Mucosa of descending colon (tissue), 3 donors: Measurements from ENCODE around the gene MAST4. TPM values are rescaled to one million over a fixed set of nuclear protein-coding genes. Genes with fewer than 3 reads are reported as not detected.

Experiments used
- ATAC-seq: fragments of 200-7000 bp; cut with Tn5 transposase; one replicate; pipeline ENCODE4 v1.9.1; 2020; ENCODE audit warnings: mild to moderate bottlenecking, moderate library complexity
- DNase-seq, 3 donors: peaks; one replicate each; pipeline ENCODE4 v3.0.0-alpha.2; 2020
- H3K36me3 ChIP-seq: fragments of 200-600 bp; one replicate; pipeline ENCODE4 v1.8.0; 2021; ENCODE audit warnings: low read depth, mild to moderate bottlenecking
- H3K4me1 ChIP-seq: fragments of 200-600 bp; one replicate; pipeline ENCODE4 v1.8.0; 2021; ENCODE audit warnings: low read depth, mild to moderate bottlenecking
- H3K4me3 ChIP-seq: fragments of 200-600 bp; one replicate; pipeline ENCODE4 v1.8.0; 2021; ENCODE audit warnings: mild to moderate bottlenecking
- H3K9me3 ChIP-seq: fragments of 200-600 bp; one replicate; pipeline ENCODE4 v1.8.0; 2021; ENCODE audit warnings: mild to moderate bottlenecking
- intact Hi-C, 2 donors: fragments of 100-400 bp; cut with DNase I in 1 of 2; cut with micrococcal nuclease in 1 of 2; formaldehyde crosslinking; loops; one replicate each; pipeline versions ENCODE4 v1.11.0 to v1.11.1; 2022; cut with DNase I, micrococcal nuclease
- total RNA-seq, 3 donors: library from RNA; stranded (reverse); fragmentation: NEBNext Ultra II Directional in 2 of 3; extraction: Animal tissue kit (Norgen Biotek cat#: 25700) in 2 of 3; gene quantifications; one replicate each; pipeline versions ENCODE4 v1.2.1 to v1.2.4, GENCODE V29; 2021 to 2023
- TF ChIP-seq, protein P1 (sequence below): fragments of 200-600 bp; IDR thresholded peaks from one replicate; pipeline ENCODE4 v1.8.0; 2022; ENCODE audit warnings: antibody characterized with exemption, mild to moderate bottlenecking
- donor health status: DM: no; HTN: no; CAD: no; lungs with moderate emphysema.
- donor health status: DM: no; HTN: no; CAD: no.
- donor health status: DM: no; HTN: yes; CAD: no.

MAST4 gene
- total RNA-seq, 3 donors from 2014 or later: 16.2 to 34.0 (median 22.5) TPM

DNA sequence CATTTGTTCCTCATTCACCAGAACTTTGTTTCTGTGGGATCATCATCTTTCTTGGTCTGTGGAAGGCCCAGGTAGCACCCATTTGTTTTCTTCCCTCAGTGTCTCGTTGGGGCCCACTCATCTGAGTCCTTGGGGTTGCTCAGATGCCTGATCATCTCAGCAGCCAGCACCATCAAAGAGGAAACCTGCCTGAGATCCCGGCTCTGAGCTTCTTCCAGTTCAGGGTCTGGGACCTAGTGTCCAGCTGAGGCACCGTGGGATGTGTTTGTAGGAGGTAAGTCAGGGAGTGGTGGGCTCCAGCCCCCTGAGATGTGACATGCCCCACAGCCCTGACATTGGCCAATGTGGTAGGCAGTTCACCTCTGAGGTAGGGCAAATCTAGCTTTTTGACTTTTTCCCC is 609.8 kb downstream of the MAST4 start:
- intact Hi-C loops: loop anchor here in 1 of 2 donors (5.0 kb wide), 1 partner anchor 39 kb away; no protein-coding TSS in a partner anchor
- TF ChIP-seq, protein P1, sequence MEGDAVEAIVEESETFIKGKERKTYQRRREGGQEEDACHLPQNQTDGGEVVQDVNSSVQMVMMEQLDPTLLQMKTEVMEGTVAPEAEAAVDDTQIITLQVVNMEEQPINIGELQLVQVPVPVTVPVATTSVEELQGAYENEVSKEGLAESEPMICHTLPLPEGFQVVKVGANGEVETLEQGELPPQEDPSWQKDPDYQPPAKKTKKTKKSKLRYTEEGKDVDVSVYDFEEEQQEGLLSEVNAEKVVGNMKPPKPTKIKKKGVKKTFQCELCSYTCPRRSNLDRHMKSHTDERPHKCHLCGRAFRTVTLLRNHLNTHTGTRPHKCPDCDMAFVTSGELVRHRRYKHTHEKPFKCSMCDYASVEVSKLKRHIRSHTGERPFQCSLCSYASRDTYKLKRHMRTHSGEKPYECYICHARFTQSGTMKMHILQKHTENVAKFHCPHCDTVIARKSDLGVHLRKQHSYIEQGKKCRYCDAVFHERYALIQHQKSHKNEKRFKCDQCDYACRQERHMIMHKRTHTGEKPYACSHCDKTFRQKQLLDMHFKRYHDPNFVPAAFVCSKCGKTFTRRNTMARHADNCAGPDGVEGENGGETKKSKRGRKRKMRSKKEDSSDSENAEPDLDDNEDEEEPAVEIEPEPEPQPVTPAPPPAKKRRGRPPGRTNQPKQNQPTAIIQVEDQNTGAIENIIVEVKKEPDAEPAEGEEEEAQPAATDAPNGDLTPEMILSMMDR: no peak
- no peaks in the 10 kb centered on the region for H3K4me1 ChIP-seq

DNA sequence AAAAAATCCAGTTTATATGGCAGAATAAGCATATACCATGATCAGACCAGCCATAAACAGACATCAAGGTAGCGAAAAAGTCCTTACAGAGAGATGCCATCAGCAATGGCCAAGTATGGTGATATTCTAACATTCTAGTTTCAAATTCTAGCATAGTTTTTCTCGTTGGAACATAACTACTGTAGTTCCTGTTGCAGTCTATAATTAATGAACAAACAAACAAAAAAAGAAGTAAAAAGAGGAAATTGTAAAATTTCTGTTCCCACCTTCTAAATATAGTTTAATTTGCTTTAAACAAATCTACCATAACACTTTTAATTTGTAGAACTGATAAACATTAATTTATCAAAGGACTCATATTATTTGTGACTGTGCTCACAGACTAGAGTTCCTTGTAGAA is 610.3 kb downstream of the MAST4 start:
- intact Hi-C loops: loop anchor here in 1 of 2 donors (5.0 kb wide), 1 partner anchor 39 kb away; no protein-coding TSS in a partner anchor
- ATAC-seq: no peak
- Histone ChIP-seq H3K9me3 (no peaks in the 10 kb centered on the region), H3K4me3 (no peak overlapping the region), H3K36me3 (no peaks in the 10 kb centered on the region), H3K4me1 (no peaks in the 10 kb centered on the region)
- TF ChIP-seq, protein P1: no peak
- DNase-seq: no peak

More for the DNA sequence above, 609.8 kb downstream of the MAST4 start:
- no peak overlapping the region for H3K4me3 ChIP-seq
- no peak for DNase-seq
- no peaks in the 10 kb centered on the region for H3K9me3 ChIP-seq
- no peaks in the 10 kb centered on the region for H3K36me3 ChIP-seq
- no peak for ATAC-seq

DNA sequence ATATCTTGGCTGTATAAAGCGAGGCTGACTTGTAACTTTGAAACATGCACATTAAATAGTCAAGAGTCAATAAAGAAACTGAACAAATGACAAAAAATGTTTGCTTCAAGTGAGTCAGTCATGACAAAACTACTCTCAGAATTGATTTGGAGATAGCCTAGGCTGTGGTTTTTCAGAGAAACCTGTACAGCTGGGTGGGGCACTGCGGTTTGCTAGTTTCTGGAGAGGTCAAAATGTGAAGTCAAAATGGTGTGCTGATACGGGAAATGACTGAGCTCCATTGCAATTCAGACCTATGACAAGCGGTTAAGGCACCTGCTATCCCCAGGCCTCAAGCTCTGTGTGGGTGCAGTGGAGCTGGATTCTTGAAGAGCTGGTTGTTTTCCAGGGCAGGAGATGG is 610.7 kb downstream of the MAST4 start:
- Histone ChIP-seq H3K9me3 (no peaks in the 10 kb centered on the region), H3K4me1 (no peaks in the 10 kb centered on the region), H3K4me3 (no peak overlapping the region), H3K36me3 (no peaks in the 10 kb centered on the region)
- TF ChIP-seq, protein P1: no peak
- DNase-seq (peak; percentile 67 to 79 (median 70)), ATAC-seq (peak; percentile 90)
- intact Hi-C loops: loop anchor here in 1 of 2 donors (5.0 kb wide), 1 partner anchor 40 kb away; no protein-coding TSS in a partner anchor

DNA sequence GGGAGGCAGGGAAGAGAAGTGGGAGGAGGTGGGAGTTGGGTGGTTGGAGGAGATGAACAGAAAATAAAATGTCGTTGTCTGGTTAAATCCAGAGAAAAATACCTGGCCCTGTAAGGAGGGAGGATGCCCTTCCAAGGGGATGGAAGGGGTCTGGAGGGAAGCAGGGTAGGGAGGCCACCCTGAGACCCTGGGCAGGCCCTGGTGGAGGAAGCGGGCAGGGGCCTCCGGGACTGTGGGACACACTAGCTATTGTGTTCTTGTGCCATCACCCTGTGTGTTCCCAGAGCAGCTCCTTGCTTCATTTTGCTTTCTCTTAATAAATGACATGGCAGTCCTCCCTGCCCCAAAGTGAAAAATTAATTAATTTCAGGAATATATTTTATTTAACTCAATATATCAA is 612.2 kb downstream of the MAST4 start:
- no peaks in the 10 kb centered on the region for H3K4me1 ChIP-seq
- no peak for ATAC-seq

DNA sequence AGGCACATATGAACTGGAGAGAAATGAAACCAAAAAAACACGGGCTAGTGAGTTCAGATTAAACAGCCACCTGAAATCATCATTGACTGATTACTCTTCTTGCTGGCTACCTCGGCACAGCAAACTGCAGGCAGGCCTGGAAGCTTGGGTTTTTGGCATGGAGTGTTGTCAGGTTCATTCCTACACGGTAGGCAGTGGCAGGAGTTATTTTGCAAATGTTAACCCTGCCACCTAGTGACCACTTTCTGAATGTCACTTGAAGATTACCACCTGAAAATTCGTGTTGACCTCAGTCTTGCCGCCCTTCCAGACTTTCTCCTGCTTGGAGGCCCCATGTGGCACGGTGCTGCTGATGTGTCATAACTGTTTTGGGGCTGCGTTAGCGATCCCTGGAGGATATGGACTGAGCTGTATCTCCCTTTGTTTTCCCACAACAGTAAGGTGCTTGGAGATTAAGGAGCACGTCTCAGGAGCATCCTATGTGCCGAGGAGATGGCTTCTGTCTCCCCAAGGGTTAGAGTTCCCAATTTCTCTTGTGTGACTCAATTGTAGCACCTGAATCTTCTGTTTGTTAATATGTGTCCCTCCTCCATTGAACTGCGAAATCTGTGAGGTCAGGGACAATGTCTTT is 613.1 kb downstream of the MAST4 start:
- intact Hi-C loops: loop anchor here in 1 of 2 donors (5.0 kb wide), 1 partner anchor 42 kb away; no protein-coding TSS in a partner anchor
- no peaks in the 10 kb centered on the region for H3K9me3 ChIP-seq
- TF ChIP-seq, protein P1: peak; percentile 60
- DNase-seq (peak in 2 of 3 donors; percentile 53 to 92), ATAC-seq (peak; percentile 84)
- H3K4me1 ChIP-seq: no peaks in the 10 kb centered on the region
- H3K36me3 ChIP-seq: no peaks in the 10 kb centered on the region
- H3K4me3 ChIP-seq: no peak overlapping the region

More for the DNA sequence above, 612.2 kb downstream of the MAST4 start:
- DNase-seq: no peak
- Histone ChIP-seq H3K36me3 (no peaks in the 10 kb centered on the region), H3K4me3 (no peak overlapping the region), H3K9me3 (no peaks in the 10 kb centered on the region)
- intact Hi-C loops: loop anchor here in 1 of 2 donors (5.0 kb wide), 1 partner anchor 41 kb away; no protein-coding TSS in a partner anchor
- TF ChIP-seq, protein P1: no peak
